Measurements from ENCODE around the gene PTCD3.

Gene PTCD3

DNA sequence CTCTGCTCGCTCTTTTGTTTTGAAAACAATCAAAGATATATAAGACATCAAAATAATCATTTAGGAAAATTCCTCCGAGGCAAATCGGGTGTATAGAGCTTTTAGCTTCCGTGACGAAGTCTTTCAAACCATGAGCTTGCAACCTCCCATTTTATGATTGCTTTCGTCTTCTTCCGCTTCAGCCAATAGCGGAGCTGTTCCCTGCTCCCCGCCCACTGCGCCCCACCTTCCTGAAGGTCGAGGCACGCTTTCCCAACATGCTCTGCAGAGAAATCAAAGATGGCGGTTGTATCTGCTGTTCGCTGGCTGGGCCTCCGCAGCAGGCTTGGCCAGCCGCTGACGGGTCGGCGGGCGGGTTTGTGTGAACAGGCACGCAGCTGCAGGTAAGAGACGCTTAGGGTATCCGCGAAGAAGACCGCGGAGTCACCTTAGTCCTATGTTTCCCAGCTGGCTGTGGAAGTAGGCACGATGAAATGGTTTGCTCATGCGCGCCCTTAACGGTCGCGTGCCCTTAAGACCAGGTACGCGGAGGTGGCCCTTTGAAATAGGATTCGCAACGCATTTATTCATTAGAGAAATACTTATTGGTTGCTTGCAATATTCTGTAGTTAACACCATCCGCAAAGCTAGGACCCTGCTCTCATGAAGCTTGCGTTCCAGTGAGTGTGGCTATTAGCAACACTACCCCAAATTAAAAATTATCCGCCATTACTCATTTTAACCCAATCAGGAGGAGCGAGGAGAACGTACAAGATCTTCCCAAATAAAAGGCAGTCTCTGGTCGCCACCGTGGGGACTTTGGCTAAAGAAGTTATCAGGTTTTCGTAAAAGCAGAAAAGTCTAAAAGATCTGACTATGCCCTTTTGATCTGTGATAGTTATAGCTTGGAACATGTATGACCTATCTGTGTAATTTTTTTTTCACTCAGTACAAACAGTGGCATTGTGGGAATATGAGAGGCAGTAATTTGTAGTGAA lies at the start of gene PTCD3:
Gene PTCD3 (plus strand): TSS at position 267 of the 977 bp plus-strand sequence. CDS start 13 bp downstream, at position 280.
- no peaks in the 10 kb centered on the region for H3K9me3 ChIP-seq (ENCODE audit: insufficient read depth, low read length)
- peak within 1 kb of the TSS; percentile 80 for H2AFZ ChIP-seq (ENCODE audit: low read depth, low read length, severe bottlenecking)
- peaks cover 36% of the 10 kb centered on the region for H3K36me3 ChIP-seq (ENCODE audit: low read length)
- peak within 1 kb of the TSS; percentile 89 for H3K4me2 ChIP-seq (ENCODE audit: low read depth, low read length, poor library complexity, severe bottlenecking)
- H3K4me3 ChIP-seq (ENCODE audit: insufficient read depth, low read length, poor library complexity, severe bottlenecking), result peak within 1 kb of the TSS; percentile 97
- H3F3A ChIP-seq (ENCODE audit: insufficient read depth), result no peaks in the 10 kb centered on the region
- H3K9ac ChIP-seq (ENCODE audit: low read length), result peak within 1 kb of the TSS; percentile 91
- H3K27ac ChIP-seq (ENCODE audit: low read depth, low read length), result peak within 1 kb of the TSS; percentile 73
- TF ChIP-seq, protein P1, sequence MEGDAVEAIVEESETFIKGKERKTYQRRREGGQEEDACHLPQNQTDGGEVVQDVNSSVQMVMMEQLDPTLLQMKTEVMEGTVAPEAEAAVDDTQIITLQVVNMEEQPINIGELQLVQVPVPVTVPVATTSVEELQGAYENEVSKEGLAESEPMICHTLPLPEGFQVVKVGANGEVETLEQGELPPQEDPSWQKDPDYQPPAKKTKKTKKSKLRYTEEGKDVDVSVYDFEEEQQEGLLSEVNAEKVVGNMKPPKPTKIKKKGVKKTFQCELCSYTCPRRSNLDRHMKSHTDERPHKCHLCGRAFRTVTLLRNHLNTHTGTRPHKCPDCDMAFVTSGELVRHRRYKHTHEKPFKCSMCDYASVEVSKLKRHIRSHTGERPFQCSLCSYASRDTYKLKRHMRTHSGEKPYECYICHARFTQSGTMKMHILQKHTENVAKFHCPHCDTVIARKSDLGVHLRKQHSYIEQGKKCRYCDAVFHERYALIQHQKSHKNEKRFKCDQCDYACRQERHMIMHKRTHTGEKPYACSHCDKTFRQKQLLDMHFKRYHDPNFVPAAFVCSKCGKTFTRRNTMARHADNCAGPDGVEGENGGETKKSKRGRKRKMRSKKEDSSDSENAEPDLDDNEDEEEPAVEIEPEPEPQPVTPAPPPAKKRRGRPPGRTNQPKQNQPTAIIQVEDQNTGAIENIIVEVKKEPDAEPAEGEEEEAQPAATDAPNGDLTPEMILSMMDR (IDR thresholded peaks at IDR 0.05; ENCODE audit: insufficient read depth, low read length, poor library complexity, severe bottlenecking), result no peak
- no peak for TF ChIP-seq EZH2phosphoT487 (conservative IDR thresholded peaks at IDR 0.05; ENCODE audit: low read length)
- H3K27me3 ChIP-seq (ENCODE audit: low read length), result no peaks in the 10 kb centered on the region
- no peaks in the 10 kb centered on the region for H3K9me2 ChIP-seq (replicated peaks; ENCODE audit: insufficient read depth, low read length)
- H4K20me1 ChIP-seq (ENCODE audit: low read depth, low read length), result peaks cover 10% of the 10 kb centered on the region; the same call in 1 of the 2 replicates
- peaks cover 89% of the 10 kb centered on the region for H3K79me2 ChIP-seq (ENCODE audit: insufficient read depth, low read length)

GRCh38 chr2:86056590-86057331 lies 49.3 kb upstream of the PTCD3 start:
- Histone ChIP-seq H3K4me3 (ENCODE audit: insufficient read depth, low read length, poor library complexity, severe bottlenecking) (no peak overlapping the region), H3K9ac (ENCODE audit: low read length) (no peak overlapping the region), H4K20me1 (ENCODE audit: low read depth, low read length) (no peaks in the 10 kb centered on the region), H3F3A (ENCODE audit: insufficient read depth) (no peaks in the 10 kb centered on the region), H3K27me3 (ENCODE audit: low read length) (no peaks in the 10 kb centered on the region), H3K9me3 (ENCODE audit: insufficient read depth, low read length) (no peaks in the 10 kb centered on the region), H3K9me2 (replicated peaks; ENCODE audit: insufficient read depth, low read length) (no peaks in the 10 kb centered on the region), H3K36me3 (ENCODE audit: low read length) (0 out of 2 replicates have a peak, but pooled peaks cover 2% of the 10 kb centered on the region), H3K4me2 (ENCODE audit: low read depth, low read length, poor library complexity, severe bottlenecking) (no peak overlapping the region), H3K79me2 (ENCODE audit: insufficient read depth, low read length) (no peaks in the 10 kb centered on the region), H2AFZ (ENCODE audit: low read depth, low read length, severe bottlenecking) (no peak overlapping the region), H3K27ac (ENCODE audit: low read depth, low read length) (no peak overlapping the region)
- TF ChIP-seq EZH2phosphoT487 (conservative IDR thresholded peaks at IDR 0.05; ENCODE audit: low read length), result no peak
- TF ChIP-seq, protein P1 (IDR thresholded peaks at IDR 0.05; ENCODE audit: insufficient read depth, low read length, poor library complexity, severe bottlenecking), result no peak

- no peaks in the 10 kb centered on the region for H3K27me3 ChIP-seq (ENCODE audit: low read length)
- H4K20me1 ChIP-seq (ENCODE audit: low read depth, low read length), result no peaks in the 10 kb centered on the region
- TF ChIP-seq, protein P1 (IDR thresholded peaks at IDR 0.05; ENCODE audit: insufficient read depth, low read length, poor library complexity, severe bottlenecking), result no peak
- no peak for TF ChIP-seq EZH2phosphoT487 (conservative IDR thresholded peaks at IDR 0.05; ENCODE audit: low read length)
- H3K27ac ChIP-seq (ENCODE audit: low read depth, low read length), result no peak overlapping the region
- H3K9ac ChIP-seq (ENCODE audit: low read length), result no peak overlapping the region
- no peak overlapping the region for H2AFZ ChIP-seq (ENCODE audit: low read depth, low read length, severe bottlenecking)
- H3K79me2 ChIP-seq (ENCODE audit: insufficient read depth, low read length), result no peaks in the 10 kb centered on the region
- H3K9me3 ChIP-seq (ENCODE audit: insufficient read depth, low read length), result no peaks in the 10 kb centered on the region
- H3K4me3 ChIP-seq (ENCODE audit: insufficient read depth, low read length, poor library complexity, severe bottlenecking), result no peak overlapping the region
- no peaks in the 10 kb centered on the region for H3F3A ChIP-seq (ENCODE audit: insufficient read depth)
- peaks cover 32% of the 10 kb centered on the region for H3K36me3 ChIP-seq (ENCODE audit: low read length)
- no peak overlapping the region for H3K4me2 ChIP-seq (ENCODE audit: low read depth, low read length, poor library complexity, severe bottlenecking)
- no peaks in the 10 kb centered on the region for H3K9me2 ChIP-seq (replicated peaks; ENCODE audit: insufficient read depth, low read length)
Observed at GRCh38 chr2:86062043-86062442, 44.0 kb upstream of the PTCD3 start.

Measured in SU-DHL-6 (cell line).